A549 treated with GW870086 at 1 μM for 4 hours (cell line): ENCODE results near the gene GNA15. TPM values are rescaled to one million over a fixed set of nuclear protein-coding genes. Genes with fewer than 3 reads are reported as not detected.

Experiments
- total RNA-seq: library from RNA; stranded (reverse); fragments of 200-300 nt; extraction: Qiagen RNA extraction; gene quantifications from 5 replicates; pipeline ENCODE4 v1.2.3, GENCODE V29; 2022; ENCODE audit warnings: low read depth

GNA15 gene, protein sequence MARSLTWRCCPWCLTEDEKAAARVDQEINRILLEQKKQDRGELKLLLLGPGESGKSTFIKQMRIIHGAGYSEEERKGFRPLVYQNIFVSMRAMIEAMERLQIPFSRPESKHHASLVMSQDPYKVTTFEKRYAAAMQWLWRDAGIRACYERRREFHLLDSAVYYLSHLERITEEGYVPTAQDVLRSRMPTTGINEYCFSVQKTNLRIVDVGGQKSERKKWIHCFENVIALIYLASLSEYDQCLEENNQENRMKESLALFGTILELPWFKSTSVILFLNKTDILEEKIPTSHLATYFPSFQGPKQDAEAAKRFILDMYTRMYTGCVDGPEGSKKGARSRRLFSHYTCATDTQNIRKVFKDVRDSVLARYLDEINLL
- 0.08 to 0.11 TPM in 2 of 5 replicates, not detected in the others for total RNA-seq

DNA sequence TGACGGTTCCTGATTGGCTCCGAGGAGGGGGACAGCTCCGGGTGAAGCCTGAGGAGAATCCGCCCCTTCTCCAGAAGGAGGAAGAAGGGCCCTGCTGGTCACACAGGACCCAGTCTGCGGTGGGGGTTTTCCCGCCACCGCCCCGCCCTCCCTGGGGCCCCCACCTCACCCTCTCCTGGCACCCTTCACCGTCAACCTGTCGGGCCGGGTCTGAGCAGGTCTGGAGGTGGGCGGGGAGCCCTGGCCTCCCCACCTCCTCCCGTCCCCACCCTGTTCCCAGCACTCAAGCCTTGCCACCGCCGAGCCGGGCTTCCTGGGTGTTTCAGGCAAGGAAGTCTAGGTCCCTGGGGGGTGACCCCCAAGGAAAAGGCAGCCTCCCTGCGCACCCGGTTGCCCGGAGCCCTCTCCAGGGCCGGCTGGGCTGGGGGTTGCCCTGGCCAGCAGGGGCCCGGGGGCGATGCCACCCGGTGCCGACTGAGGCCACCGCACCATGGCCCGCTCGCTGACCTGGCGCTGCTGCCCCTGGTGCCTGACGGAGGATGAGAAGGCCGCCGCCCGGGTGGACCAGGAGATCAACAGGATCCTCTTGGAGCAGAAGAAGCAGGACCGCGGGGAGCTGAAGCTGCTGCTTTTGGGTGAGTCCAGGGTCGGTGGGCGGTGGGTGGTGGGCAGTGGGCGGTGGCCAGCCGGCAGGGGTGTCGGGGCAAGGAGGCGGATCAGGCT, at the start of gene GNA15:
GNA15 (plus strand) TSS at position 73 of the 723 bp plus-strand sequence; CDS start at position 491, 418 bp downstream.

DNA sequence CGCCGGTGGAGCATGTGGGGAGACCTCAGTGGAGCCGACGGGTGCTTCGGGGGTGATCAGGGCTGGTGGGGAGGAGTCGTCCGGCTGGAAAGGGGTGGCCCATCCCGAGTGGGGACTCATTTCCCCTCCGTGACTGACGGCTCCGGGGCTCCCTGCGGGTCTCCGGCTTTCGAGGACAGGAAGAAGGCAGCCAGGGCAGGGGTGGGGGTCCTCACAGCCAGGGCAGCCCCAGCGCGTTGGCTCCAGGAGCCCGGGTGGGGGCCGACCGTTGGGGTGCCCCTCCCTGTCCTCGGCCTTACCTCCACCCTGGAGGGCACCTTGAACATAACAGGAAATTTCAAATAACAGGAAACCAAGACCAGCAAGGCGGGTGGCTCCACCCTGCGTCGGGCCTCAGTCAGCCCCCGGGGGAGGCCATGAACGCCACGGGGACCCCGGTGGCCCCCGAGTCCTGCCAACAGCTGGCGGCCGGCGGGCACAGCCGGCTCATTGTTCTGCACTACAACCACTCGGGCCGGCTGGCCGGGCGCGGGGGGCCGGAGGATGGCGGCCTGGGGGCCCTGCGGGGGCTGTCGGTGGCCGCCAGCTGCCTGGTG, 42.6 kb downstream of the GNA15 start, which contains the start of gene S1PR4:
S1PR4 (plus strand) TSS at position 393 of the 596 bp plus-strand sequence; CDS start at position 417, 24 bp downstream.

DNA sequence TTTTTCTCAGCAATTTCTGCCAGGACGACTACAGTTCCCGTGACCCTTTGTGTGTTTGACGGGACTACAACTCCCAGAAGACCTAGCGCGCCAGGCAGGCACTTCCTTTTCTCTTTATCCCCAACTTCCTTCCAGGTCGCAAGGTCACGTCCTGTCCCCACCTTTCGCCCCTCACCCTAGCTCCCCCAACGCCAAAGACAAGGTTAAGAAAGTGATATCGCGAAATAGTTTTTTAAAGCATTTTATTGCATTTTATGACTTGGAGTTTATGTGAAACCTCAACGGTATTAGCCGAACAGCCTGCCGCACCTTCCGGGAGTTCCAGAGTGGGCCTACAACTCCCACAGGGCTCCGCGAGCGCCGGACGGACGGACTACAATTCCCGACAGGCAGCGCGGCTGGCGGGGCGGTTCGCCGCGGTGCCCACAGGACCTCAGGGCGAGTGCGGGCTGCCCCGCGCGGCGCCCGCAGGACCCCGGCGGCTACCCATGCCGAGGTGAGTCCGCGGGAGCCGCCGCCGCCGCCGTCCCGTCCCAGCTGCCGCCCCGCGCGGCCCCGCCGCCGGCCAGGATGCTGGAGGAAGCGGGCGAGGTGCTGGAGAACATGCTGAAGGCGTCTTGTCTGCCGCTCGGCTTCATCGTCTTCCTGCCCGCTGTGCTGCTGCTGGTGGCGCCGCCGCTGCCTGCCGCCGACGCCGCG, 49.8 kb downstream of the GNA15 start, which contains the start of gene NCLN:
NCLN (plus strand) TSS at position 470 of the 699 bp plus-strand sequence; CDS start at position 571, 101 bp downstream.

Other genes starting within 250 kb of the GNA15 start
- gene ZNF57, start 235.1 kb upstream of the GNA15 start, total RNA-seq: 2.1 to 2.9 TPM (median 2.8 TPM) in 5 replicates
- 1.6 to 2.4 TPM (median 2.0 TPM) in 5 replicates for gene ZNF77, start 191.1 kb upstream of the GNA15 start, total RNA-seq
- 3.5 to 8.1 TPM (median 5.5 TPM) in 5 replicates for gene TLE6, start 158.5 kb upstream of the GNA15 start, total RNA-seq
- gene TLE2, start 106.8 kb upstream of the GNA15 start, total RNA-seq: 2.0 to 3.2 TPM (median 2.8 TPM) in 5 replicates
- 171 to 242 TPM (median 239 TPM) in 5 replicates for gene TLE5, start 73.5 kb upstream of the GNA15 start, total RNA-seq
- gene GNA11, start 41.7 kb upstream of the GNA15 start, total RNA-seq: 26.6 to 34.5 TPM (median 31.7 TPM) in 5 replicates
- gene S1PR4, start 42.7 kb downstream of the GNA15 start, total RNA-seq: 0.08 to 0.19 TPM (median 0.15 TPM) in 4 of 5 replicates, not detected in the other
- gene NCLN, start 49.9 kb downstream of the GNA15 start, total RNA-seq: 68.1 to 96.6 TPM (median 88.6 TPM) in 5 replicates
- gene CELF5, start 88.6 kb downstream of the GNA15 start, total RNA-seq: 0.33 to 0.72 TPM (median 0.47 TPM) in 5 replicates
- 34.2 to 42.9 TPM (median 39.8 TPM) in 5 replicates for gene NFIC, start 230.6 kb downstream of the GNA15 start, total RNA-seq